Spleen (tissue), 7 donors: Measurements from ENCODE around the gene STYX.

ENCODE experiments used
- CTCF ChIP-seq, 11 experiments: fragments of 200-600 bp in 7 of 11; fragments of 450-650 bp in 4 of 11; sonication (generic) in 4 of 11; IDR thresholded peaks in 8 of 11; conservative IDR thresholded peaks in 3 of 11; 1 replicate in 7 of 11; 2 replicates in 4 of 11; pipeline versions ENCODE4 v1.4.0 to v1.8.0; 2016 to 2021; ENCODE audit warnings: antibody characterized with exemption in 11 of 11, inconsistent platforms in 4 of 11, mild to moderate bottlenecking in 1 of 11
- POLR2A ChIP-seq, 3 donors: fragments of 450-650 bp; IDR thresholded peaks; one replicate each; pipeline ENCODE4 v1.5.1; 2017; ENCODE audit warnings: antibody characterized with exemption in 3 of 3, mild to moderate bottlenecking in 1 of 3
- POLR2AphosphoS5 ChIP-seq, 3 donors: sonication (generic); formaldehyde crosslinking; IDR thresholded peaks; one replicate each; pipeline ENCODE4 v1.5.1; 2017; ENCODE audit warnings: antibody characterized with exemption in 3 of 3
- donor health status: DM: no; HTN: no; CAD: no; lungs with moderate emphysema.
- donor health status: DM: no; HTN: no; CAD: no.
- donor health status: DM: no; HTN: no; CAD: no.

GRCh38 chr14:52781629-52782028 lies 51.7 kb downstream of the STYX start:
- TF ChIP-seq POLR2A (IDR thresholded peaks at IDR 0.05) (no peak), CTCF (IDR thresholded peaks at IDR 0.05 in 8 of 11, conservative IDR thresholded peaks at IDR 0.05 in 3 of 11) (no peak), POLR2AphosphoS5 (IDR thresholded peaks at IDR 0.05) (no peak)
